Measurements from ENCODE around the gene SRCAP. TPM values are rescaled to one million over a fixed set of nuclear protein-coding genes. Genes with fewer than 3 reads are reported as not detected.

SRCAP gene
- total RNA-seq, 1 donor from 2014 or later: 79.7 TPM

DNA sequence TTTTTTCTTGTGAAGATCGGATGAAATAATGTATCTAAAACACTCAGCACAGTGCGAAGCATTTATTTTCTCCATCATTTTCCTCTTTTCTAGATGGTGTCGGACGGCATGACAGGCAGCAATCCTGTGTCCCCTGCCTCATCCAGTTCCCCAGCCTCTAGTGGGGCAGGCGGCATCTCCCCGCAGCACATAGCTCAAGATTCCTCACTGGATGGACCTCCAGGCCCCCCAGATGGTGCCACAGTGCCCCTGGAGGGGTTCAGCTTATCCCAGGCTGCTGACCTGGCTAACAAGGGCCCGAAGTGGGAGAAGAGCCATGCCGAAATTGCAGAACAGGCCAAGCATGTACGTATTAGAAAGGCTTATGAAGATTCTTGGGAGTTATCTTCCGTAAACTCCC, 5.0 kb downstream of the SRCAP start:
- TF ChIP-seq, protein P1, sequence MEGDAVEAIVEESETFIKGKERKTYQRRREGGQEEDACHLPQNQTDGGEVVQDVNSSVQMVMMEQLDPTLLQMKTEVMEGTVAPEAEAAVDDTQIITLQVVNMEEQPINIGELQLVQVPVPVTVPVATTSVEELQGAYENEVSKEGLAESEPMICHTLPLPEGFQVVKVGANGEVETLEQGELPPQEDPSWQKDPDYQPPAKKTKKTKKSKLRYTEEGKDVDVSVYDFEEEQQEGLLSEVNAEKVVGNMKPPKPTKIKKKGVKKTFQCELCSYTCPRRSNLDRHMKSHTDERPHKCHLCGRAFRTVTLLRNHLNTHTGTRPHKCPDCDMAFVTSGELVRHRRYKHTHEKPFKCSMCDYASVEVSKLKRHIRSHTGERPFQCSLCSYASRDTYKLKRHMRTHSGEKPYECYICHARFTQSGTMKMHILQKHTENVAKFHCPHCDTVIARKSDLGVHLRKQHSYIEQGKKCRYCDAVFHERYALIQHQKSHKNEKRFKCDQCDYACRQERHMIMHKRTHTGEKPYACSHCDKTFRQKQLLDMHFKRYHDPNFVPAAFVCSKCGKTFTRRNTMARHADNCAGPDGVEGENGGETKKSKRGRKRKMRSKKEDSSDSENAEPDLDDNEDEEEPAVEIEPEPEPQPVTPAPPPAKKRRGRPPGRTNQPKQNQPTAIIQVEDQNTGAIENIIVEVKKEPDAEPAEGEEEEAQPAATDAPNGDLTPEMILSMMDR (IDR thresholded peaks at IDR 0.05; ENCODE audit: unreplicated experiment): no peak
- no peaks in the 10 kb centered on the region for H3K9me3 Mint-ChIP-seq
- no peak overlapping the region for H3K4me3 Mint-ChIP-seq
- H3K27me3 Mint-ChIP-seq (ENCODE audit: low read depth): no peaks in the 10 kb centered on the region
- H3K27ac Mint-ChIP-seq: no peak overlapping the region
- DNase-seq (ENCODE audit: low spot score in 2 of 2, unreplicated experiment in 2 of 2): no peak
- H3K36me3 Mint-ChIP-seq: peaks cover 33% of the 10 kb centered on the region
- peaks cover 14% of the 10 kb centered on the region for H3K4me1 Mint-ChIP-seq

DNA sequence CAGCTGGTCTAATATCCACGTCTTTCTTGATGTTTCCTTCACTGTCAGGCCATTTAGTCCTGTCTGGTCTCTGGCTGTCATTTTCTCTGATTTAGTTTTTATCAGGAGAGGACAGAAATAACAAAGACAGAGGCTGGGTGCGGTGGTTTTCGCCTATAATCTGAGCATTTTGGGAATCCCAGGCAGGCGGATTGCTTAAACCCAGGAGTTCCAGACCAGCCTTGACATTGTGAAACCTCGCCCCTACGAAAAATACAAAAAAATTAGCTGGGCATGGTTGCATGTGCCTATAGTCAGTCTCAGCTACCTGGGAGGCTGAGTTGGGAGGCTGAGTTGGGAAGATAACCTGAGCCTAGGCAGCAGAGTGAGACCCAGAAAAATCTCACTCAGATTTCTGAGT, 7.1 kb downstream of the SRCAP start:
- Mint-ChIP-seq H3K4me1 (no peaks in the 10 kb centered on the region), H3K9me3 (no peaks in the 10 kb centered on the region), H3K4me3 (no peak overlapping the region), H3K27me3 (ENCODE audit: low read depth) (no peaks in the 10 kb centered on the region), H3K27ac (no peak overlapping the region), H3K36me3 (peaks cover 45% of the 10 kb centered on the region)
- DNase-seq (ENCODE audit: low spot score in 2 of 2, unreplicated experiment in 2 of 2): no peak
- TF ChIP-seq, protein P1 (IDR thresholded peaks at IDR 0.05; ENCODE audit: unreplicated experiment): no peak

DNA sequence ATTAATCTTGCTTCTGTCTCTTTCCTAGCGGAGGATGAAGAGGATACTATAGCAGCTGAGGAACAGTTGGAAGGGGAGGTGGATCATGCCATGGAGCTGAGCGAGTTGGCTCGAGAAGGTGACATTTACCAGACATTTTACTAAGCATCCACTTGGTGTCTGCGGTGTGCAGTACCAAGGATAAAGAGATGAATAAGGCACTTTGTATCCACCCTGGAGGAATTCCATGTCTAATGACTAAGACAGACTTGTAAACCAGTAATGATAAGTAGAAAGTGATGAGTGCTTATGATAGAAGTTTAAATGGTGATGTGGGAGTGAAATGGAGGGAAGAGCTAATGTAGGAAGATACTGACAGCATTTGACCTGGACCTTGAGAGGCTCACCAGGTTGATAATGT, 12.0 kb downstream of the SRCAP start:
- TF ChIP-seq, protein P1 (IDR thresholded peaks at IDR 0.05; ENCODE audit: unreplicated experiment): no peak
- no peaks in the 10 kb centered on the region for H3K4me1 Mint-ChIP-seq
- H3K36me3 Mint-ChIP-seq: peaks cover 64% of the 10 kb centered on the region
- no peaks in the 10 kb centered on the region for H3K9me3 Mint-ChIP-seq
- H3K4me3 Mint-ChIP-seq: no peak overlapping the region
- H3K27ac Mint-ChIP-seq: no peak overlapping the region
- DNase-seq (ENCODE audit: low spot score in 2 of 2, unreplicated experiment in 2 of 2): no peak
- no peaks in the 10 kb centered on the region for H3K27me3 Mint-ChIP-seq (ENCODE audit: low read depth)

DNA sequence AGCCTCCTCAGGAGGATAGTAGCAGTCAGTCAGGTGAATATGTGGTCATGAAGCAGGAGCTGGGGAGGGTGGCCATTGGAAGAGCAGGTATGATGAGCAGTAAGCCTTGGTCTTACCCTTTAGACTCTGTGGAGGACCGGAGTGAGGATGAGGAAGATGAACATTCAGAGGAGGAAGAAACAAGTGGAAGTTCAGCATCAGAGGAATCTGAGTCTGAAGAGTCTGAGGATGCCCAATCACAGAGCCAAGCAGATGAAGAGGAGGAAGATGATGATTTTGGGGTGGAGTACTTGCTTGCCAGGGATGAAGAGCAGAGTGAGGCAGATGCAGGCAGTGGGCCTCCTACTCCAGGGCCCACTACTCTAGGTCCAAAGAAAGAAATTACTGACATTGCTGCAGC, 12.7 kb downstream of the SRCAP start:
- Mint-ChIP-seq H3K36me3 (peaks cover 67% of the 10 kb centered on the region), H3K27me3 (ENCODE audit: low read depth) (no peaks in the 10 kb centered on the region), H3K9me3 (no peaks in the 10 kb centered on the region), H3K4me1 (no peaks in the 10 kb centered on the region), H3K4me3 (no peak overlapping the region), H3K27ac (no peak overlapping the region)
- TF ChIP-seq, protein P1 (IDR thresholded peaks at IDR 0.05; ENCODE audit: unreplicated experiment): no peak
- no peak for DNase-seq (ENCODE audit: low spot score in 2 of 2, unreplicated experiment in 2 of 2)

DNA sequence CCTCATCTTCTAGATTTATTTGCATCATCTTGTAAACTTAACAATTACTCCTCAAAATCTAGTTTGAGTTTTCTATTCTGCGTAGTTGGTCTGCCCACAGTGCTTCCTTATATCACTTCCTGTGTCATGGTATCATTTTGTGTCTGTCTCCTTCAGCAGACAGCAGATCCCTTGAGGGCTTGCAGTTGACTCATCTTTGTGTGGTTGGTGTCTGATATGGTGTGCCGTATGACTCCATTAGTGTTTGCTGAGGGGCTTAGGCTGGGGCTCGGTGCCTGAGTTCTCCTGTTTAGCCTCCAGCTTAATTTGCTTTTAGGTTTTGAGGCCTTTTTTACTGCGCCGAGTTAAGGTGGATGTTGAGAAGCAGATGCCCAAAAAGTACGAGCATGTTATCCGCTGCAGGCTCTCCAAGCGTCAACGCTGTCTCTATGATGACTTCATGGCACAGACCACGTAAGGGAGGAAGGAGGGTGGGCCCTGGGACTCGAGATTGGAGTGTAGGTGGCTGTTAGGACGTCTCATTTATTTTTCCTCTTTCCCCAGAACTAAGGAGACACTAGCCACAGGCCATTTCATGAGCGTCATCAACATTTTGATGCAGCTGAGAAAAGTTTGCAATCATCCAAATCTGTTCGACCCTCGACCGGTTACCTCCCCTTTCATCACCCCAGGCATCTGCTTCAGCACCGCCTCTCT, 16.9 kb downstream of the SRCAP start:
- Mint-ChIP-seq H3K4me3 (no peak overlapping the region), H3K27me3 (ENCODE audit: low read depth) (no peaks in the 10 kb centered on the region), H3K27ac (no peak overlapping the region), H3K9me3 (no peaks in the 10 kb centered on the region), H3K4me1 (no peaks in the 10 kb centered on the region), H3K36me3 (peaks cover 57% of the 10 kb centered on the region)
- no peak for DNase-seq (ENCODE audit: low spot score in 2 of 2, unreplicated experiment in 2 of 2)
- TF ChIP-seq, protein P1 (IDR thresholded peaks at IDR 0.05; ENCODE audit: unreplicated experiment): no peak
